ENCODE results near the gene CDH20. TPM values are rescaled to one million over a fixed set of nuclear protein-coding genes. Genes with fewer than 3 reads are reported as not detected.

The CDH20 gene
- total RNA-seq, 4 donors from 2014 or later: 1.2 to 4.1 (median 1.6) TPM

GRCh38 chr18:61544178-61544577 lies 210.9 kb downstream of the CDH20 start:
- no peak for DNase-seq (ENCODE audit: low spot score in 2 of 2)
- H3K4me1 ChIP-seq: peaks cover 8% of the 10 kb centered on the region
- no peaks in the 10 kb centered on the region for H3K36me3 ChIP-seq
- no peaks in the 10 kb centered on the region for H3K9me3 ChIP-seq
- WGBS: 70% methylated on average over 10 of the region's 10 CpGs
- H3K27ac ChIP-seq: no peak overlapping the region
- no peak for TF ChIP-seq EP300 (IDR thresholded peaks at IDR 0.05)
- no peak for TF ChIP-seq POLR2A (IDR thresholded peaks at IDR 0.05)
- no peak for TF ChIP-seq POLR2AphosphoS5 (IDR thresholded peaks at IDR 0.05)
- no peak for TF ChIP-seq CTCF (IDR thresholded peaks at IDR 0.05)
- no peaks in the 10 kb centered on the region for H3K27me3 ChIP-seq
- H3K4me3 ChIP-seq: no peak overlapping the region

- no peaks in the 10 kb centered on the region for H3K27me3 ChIP-seq
- 60% methylated on average over 9 of the region's 9 CpGs for WGBS
- no peak for TF ChIP-seq POLR2A (IDR thresholded peaks at IDR 0.05)
- no peak for TF ChIP-seq CTCF (IDR thresholded peaks at IDR 0.05)
- TF ChIP-seq EP300 (IDR thresholded peaks at IDR 0.05): no peak
- TF ChIP-seq POLR2AphosphoS5 (IDR thresholded peaks at IDR 0.05): no peak
- no peak overlapping the region for H3K4me3 ChIP-seq
- no peaks in the 10 kb centered on the region for H3K36me3 ChIP-seq
- no peak overlapping the region for H3K27ac ChIP-seq
- peaks cover 8% of the 10 kb centered on the region for H3K4me1 ChIP-seq
- DNase-seq (ENCODE audit: low spot score in 2 of 2): no peak
- H3K9me3 ChIP-seq: no peaks in the 10 kb centered on the region
These were observed 212.3 kb downstream of the CDH20 start for GRCh38 chr18:61545281-61546245.

GRCh38 chr18:61546590-61546989 lies 213.4 kb downstream of the CDH20 start:
- 21% methylated on average over 3 of the region's 3 CpGs for WGBS
- Histone ChIP-seq H3K27ac (no peak overlapping the region), H3K9me3 (no peaks in the 10 kb centered on the region), H3K4me3 (no peak overlapping the region), H3K4me1 (peaks cover 8% of the 10 kb centered on the region), H3K27me3 (no peaks in the 10 kb centered on the region), H3K36me3 (no peaks in the 10 kb centered on the region)
- DNase-seq (ENCODE audit: low spot score in 2 of 2): no peak
- TF ChIP-seq EP300 (IDR thresholded peaks at IDR 0.05) (no peak), POLR2AphosphoS5 (IDR thresholded peaks at IDR 0.05) (no peak), CTCF (IDR thresholded peaks at IDR 0.05) (no peak), POLR2A (IDR thresholded peaks at IDR 0.05) (no peak)

- Histone ChIP-seq H3K36me3 (no peaks in the 10 kb centered on the region), H3K4me3 (no peak overlapping the region), H3K4me1 (peaks cover 8% of the 10 kb centered on the region), H3K27ac (no peak overlapping the region), H3K27me3 (no peaks in the 10 kb centered on the region), H3K9me3 (no peaks in the 10 kb centered on the region)
- TF ChIP-seq POLR2A (IDR thresholded peaks at IDR 0.05) (no peak), EP300 (IDR thresholded peaks at IDR 0.05) (no peak), POLR2AphosphoS5 (IDR thresholded peaks at IDR 0.05) (no peak), CTCF (IDR thresholded peaks at IDR 0.05) (no peak)
- DNase-seq (ENCODE audit: low spot score in 2 of 2): no peak
- 84% methylated on average over 3 of the region's 3 CpGs for WGBS
These were observed 216.2 kb downstream of the CDH20 start for GRCh38 chr18:61549416-61549815.

GRCh38 chr18:61549889-61550288 lies 216.7 kb downstream of the CDH20 start:
- TF ChIP-seq EP300 (IDR thresholded peaks at IDR 0.05) (no peak), POLR2A (IDR thresholded peaks at IDR 0.05) (no peak), POLR2AphosphoS5 (IDR thresholded peaks at IDR 0.05) (no peak), CTCF (IDR thresholded peaks at IDR 0.05) (no peak)
- H3K4me1 ChIP-seq: peaks cover 8% of the 10 kb centered on the region
- no peaks in the 10 kb centered on the region for H3K36me3 ChIP-seq
- no peak overlapping the region for H3K27ac ChIP-seq
- no peak overlapping the region for H3K4me3 ChIP-seq
- no peak for DNase-seq (ENCODE audit: low spot score in 2 of 2)
- 95% methylated on average over 11 of the region's 11 CpGs for WGBS
- H3K27me3 ChIP-seq: no peaks in the 10 kb centered on the region
- H3K9me3 ChIP-seq: no peaks in the 10 kb centered on the region

Measured in suprapubic skin (tissue), 4 donors.